ENCODE results near the gene MFAP2.

MFAP2 gene

GRCh38 chr1:17023573-17023972, 43.2 kb upstream of the MFAP2 start:
- H3K9me3 ChIP-seq (ENCODE audit: control insufficient read depth, insufficient read depth, low read depth, low read length), result no peaks in the 10 kb centered on the region
- ChIA-PET POLR2A (interaction anchor here (0.8 kb wide), 1 partner anchor 10 kb away, joined by 3 read pairs; no protein-coding TSS in a partner anchor), CTCF (interaction anchor here (0.6 to 2.3 kb wide), 4 partner anchors 10 to 1981 kb away, joined by 5 to 12 read pairs (median 6); no protein-coding TSS in a partner anchor)
- TF ChIP-seq TCF7L2 (IDR thresholded peaks at IDR 0.05; ENCODE audit: borderline replicate concordance, low read depth, low read length), result no peak
- no peak for TF ChIP-seq ZNF76 (tag by site-specific recombination; IDR thresholded peaks at IDR 0.05; ENCODE audit: borderline replicate concordance, low read depth)
- no peak for TF ChIP-seq ZNF530 (tag by site-specific recombination; IDR thresholded peaks at IDR 0.05; ENCODE audit: low read depth)
- no peak for TF ChIP-seq ZNF837 (tag by site-specific recombination; IDR thresholded peaks at IDR 0.05)
- no peak for TF ChIP-seq ZNF48 (tag by site-specific recombination; IDR thresholded peaks at IDR 0.05)
- TF ChIP-seq, protein P1, sequence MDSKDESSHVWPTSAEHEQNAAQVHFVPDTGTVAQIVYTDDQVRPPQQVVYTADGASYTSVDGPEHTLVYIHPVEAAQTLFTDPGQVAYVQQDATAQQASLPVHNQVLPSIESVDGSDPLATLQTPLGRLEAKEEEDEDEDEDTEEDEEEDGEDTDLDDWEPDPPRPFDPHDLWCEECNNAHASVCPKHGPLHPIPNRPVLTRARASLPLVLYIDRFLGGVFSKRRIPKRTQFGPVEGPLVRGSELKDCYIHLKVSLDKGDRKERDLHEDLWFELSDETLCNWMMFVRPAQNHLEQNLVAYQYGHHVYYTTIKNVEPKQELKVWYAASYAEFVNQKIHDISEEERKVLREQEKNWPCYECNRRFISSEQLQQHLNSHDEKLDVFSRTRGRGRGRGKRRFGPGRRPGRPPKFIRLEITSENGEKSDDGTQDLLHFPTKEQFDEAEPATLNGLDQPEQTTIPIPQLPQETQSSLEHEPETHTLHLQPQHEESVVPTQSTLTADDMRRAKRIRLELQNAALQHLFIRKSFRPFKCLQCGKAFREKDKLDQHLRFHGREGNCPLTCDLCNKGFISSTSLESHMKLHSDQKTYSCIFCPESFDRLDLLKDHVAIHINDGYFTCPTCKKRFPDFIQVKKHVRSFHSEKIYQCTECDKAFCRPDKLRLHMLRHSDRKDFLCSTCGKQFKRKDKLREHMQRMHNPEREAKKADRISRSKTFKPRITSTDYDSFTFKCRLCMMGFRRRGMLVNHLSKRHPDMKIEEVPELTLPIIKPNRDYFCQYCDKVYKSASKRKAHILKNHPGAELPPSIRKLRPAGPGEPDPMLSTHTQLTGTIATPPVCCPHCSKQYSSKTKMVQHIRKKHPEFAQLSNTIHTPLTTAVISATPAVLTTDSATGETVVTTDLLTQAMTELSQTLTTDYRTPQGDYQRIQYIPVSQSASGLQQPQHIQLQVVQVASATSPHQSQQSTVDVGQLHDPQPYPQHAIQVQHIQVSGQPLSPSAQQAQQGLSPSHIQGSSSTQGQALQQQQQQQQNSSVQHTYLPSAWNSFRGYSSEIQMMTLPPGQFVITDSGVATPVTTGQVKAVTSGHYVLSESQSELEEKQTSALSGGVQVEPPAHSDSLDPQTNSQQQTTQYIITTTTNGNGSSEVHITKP (tag by site-specific recombination; IDR thresholded peaks at IDR 0.05), result no peak
- TF ChIP-seq, protein P2, sequence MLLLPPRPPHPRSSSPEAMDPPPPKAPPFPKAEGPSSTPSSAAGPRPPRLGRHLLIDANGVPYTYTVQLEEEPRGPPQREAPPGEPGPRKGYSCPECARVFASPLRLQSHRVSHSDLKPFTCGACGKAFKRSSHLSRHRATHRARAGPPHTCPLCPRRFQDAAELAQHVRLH (tag by site-specific recombination; IDR thresholded peaks at IDR 0.05), result no peak
- TF ChIP-seq ZNF560 (tag by site-specific recombination; IDR thresholded peaks at IDR 0.05; ENCODE audit: borderline replicate concordance), result no peak
- TF ChIP-seq ZSCAN5A (tag by site-specific recombination; IDR thresholded peaks at IDR 0.05), result no peak
- no peak for TF ChIP-seq ZBTB1 (tag by site-specific recombination; IDR thresholded peaks at IDR 0.05)
- TF ChIP-seq REPIN1 (tag by site-specific recombination; IDR thresholded peaks at IDR 0.05; ENCODE audit: low read depth), result no peak
- no peak for TF ChIP-seq GLI4 (tag by site-specific recombination; IDR thresholded peaks at IDR 0.05)
- TF ChIP-seq ZXDB (tag by site-specific recombination; IDR thresholded peaks at IDR 0.05), result no peak
- no peak for TF ChIP-seq SCRT2 (tag by site-specific recombination; IDR thresholded peaks at IDR 0.05)
- TF ChIP-seq KLF9 (tag by site-specific recombination; IDR thresholded peaks at IDR 0.05; ENCODE audit: low read depth), result no peak
- TF ChIP-seq ZNF404 (tag by site-specific recombination; IDR thresholded peaks at IDR 0.05), result no peak
- no peak for TF ChIP-seq ZNF2 (tag by site-specific recombination; IDR thresholded peaks at IDR 0.05)
- no peak for TF ChIP-seq OVOL3 (tag by site-specific recombination; IDR thresholded peaks at IDR 0.05)
- TF ChIP-seq ZNF704 (tag by site-specific recombination; IDR thresholded peaks at IDR 0.05), result no peak
- H3K27ac ChIP-seq (ENCODE audit: extremely low read depth, low read depth, low read length), result no peak overlapping the region
- H3K4me3 ChIP-seq (ENCODE audit: low read depth, low read length), result no peak overlapping the region
- peaks cover 54 to 98% of the 10 kb centered on the region in 2 experiments for H3K36me3 ChIP-seq (ENCODE audit: control insufficient read depth in 2 of 2, insufficient read depth in 1 of 2, low read length in 2 of 2)
- no peaks in the 10 kb centered on the region for H3K4me1 ChIP-seq (ENCODE audit: control insufficient read depth, insufficient read depth, low read length)

- Histone ChIP-seq H3K9me3 (ENCODE audit: control insufficient read depth, insufficient read depth, low read depth, low read length) (no peaks in the 10 kb centered on the region), H3K4me1 (ENCODE audit: control insufficient read depth, insufficient read depth, low read length) (no peaks in the 10 kb centered on the region), H3K27ac (ENCODE audit: extremely low read depth, low read depth, low read length) (no peak overlapping the region), H3K4me3 (ENCODE audit: low read depth, low read length) (no peak overlapping the region), H3K36me3 (ENCODE audit: control insufficient read depth in 2 of 2, insufficient read depth in 1 of 2, low read length in 2 of 2) (peaks cover 49 to 98% of the 10 kb centered on the region in 2 experiments)
- CTCF ChIA-PET, result interaction anchor here (1.0 to 2.3 kb wide), 5 partner anchors 10 to 107 kb away, joined by 3 to 12 read pairs (median 6); no protein-coding TSS in a partner anchor
- TF ChIP-seq ZNF391 (tag by site-specific recombination; IDR thresholded peaks at IDR 0.05; ENCODE audit: borderline replicate concordance, low read depth) (no peak), ZNF791 (tag by site-specific recombination; IDR thresholded peaks at IDR 0.05) (no peak), PRDM1 (tag by site-specific recombination; IDR thresholded peaks at IDR 0.05) (0 out of 2 replicates have a peak, but pooled peaks have one; percentile 44)
- POLR2A ChIA-PET, result interaction anchor here (0.5 to 0.6 kb wide), 2 partner anchors 14 to 26 kb away, joined by 3 to 7 read pairs; no protein-coding TSS in a partner anchor
These were observed 42.7 kb upstream of the MFAP2 start for GRCh38 chr1:17023102-17023501.

All from HEK293 (cell line).